Kidney (tissue), 14 donors: ENCODE data around the gene PAQR6. TPM values are rescaled to one million over a fixed set of nuclear protein-coding genes. Genes with fewer than 3 reads are reported as not detected.

Experiments
- DNase-seq, 5 donors: peaks; one replicate each; pipeline ENCODE4 v3.0.0-alpha.2; 2013 to 2020
- FAIRE-seq: peaks from 2 replicates; lab custom pipeline; 2012; peaks lifted over from hg19 to GRCh38; lab: Jason Lieb, UNC
- H3K27ac ChIP-seq, 2 donors: one replicate each; pipeline ENCODE4 v1.7.0; 2013; ENCODE audit warnings: low read depth in 2 of 2, low read length in 2 of 2, inconsistent platforms in 1 of 2
- H3K27me3 ChIP-seq: one replicate; pipeline ENCODE4 v1.7.1; 2013; ENCODE audit warnings: low read length, inconsistent platforms; ENCODE audit not compliant: control insufficient read depth, insufficient read depth
- H3K36me3 ChIP-seq, 3 donors: one replicate each; pipeline versions ENCODE4 v1.7.0 to v1.7.1; 2013; ENCODE audit warnings: low read length in 3 of 3, control low read depth in 1 of 3, inconsistent platforms in 1 of 3; ENCODE audit not compliant: insufficient read depth in 3 of 3, control insufficient read depth in 2 of 3
- H3K4me1 ChIP-seq, 3 donors: one replicate each; pipeline versions ENCODE4 v1.7.0 to v1.7.1; 2013; ENCODE audit warnings: low read length in 3 of 3, inconsistent platforms in 1 of 3, low read depth in 1 of 3; ENCODE audit not compliant: control insufficient read depth in 2 of 3, insufficient read depth in 2 of 3
- H3K4me3 ChIP-seq, 3 donors: one replicate each; pipeline versions ENCODE4 v1.7.0 to v1.8.1; 2013; ENCODE audit warnings: low read length in 3 of 3, control low read depth in 1 of 3, inconsistent platforms in 1 of 3
- H3K9ac ChIP-seq, 3 donors: one replicate each; pipeline versions ENCODE4 v1.7.0 to v1.7.1; 2013; ENCODE audit warnings: low read length in 3 of 3, control low read depth in 1 of 3, inconsistent platforms in 1 of 3
- H3K9me3 ChIP-seq, 3 donors: one replicate each; pipeline versions ENCODE4 v1.7.0 to v1.7.1; 2013; ENCODE audit warnings: low read length in 3 of 3, control low read depth in 1 of 3, inconsistent platforms in 1 of 3; ENCODE audit not compliant: control insufficient read depth in 2 of 3, insufficient read depth in 1 of 3
- CTCF ChIP-seq: IDR thresholded peaks from 3 replicates; pipeline ENCODE4 v1.5.1; 2012; ENCODE audit warnings: mild to moderate bottlenecking, moderate library complexity, borderline replicate concordance; ENCODE audit not compliant: insufficient read depth; ENCODE audit errors: extremely low read depth
- intact Hi-C: fragments of 100-400 bp; cut with DNase I; formaldehyde crosslinking; loops from one replicate; pipeline ENCODE4 v1.11.1; 2022
- polyA plus RNA-seq: library from polyadenylated mRNA; stranded (reverse); fragments of 350-450 nt; fragmentation: Illumina TruSeq; extraction: RNeasy Lipid Tissue Mini Kit (QIAGEN cat#74804); gene quantifications from one replicate; pipeline ENCODE4 v1.2.3, GENCODE V29; 2014; ENCODE audit warnings: low read depth, low replicate concordance; ENCODE audit not compliant: insufficient read depth
- total RNA-seq: library from RNA; stranded (reverse); fragmentation: NEBNext Ultra II Directional; extraction: Animal tissue kit (Norgen Biotek cat#: 25700); gene quantifications from one replicate; pipeline ENCODE4 v1.2.1, GENCODE V29; 2021
- donor health status: control.
- donor health status: control.
- donor health status: control.
- donor health status: control.
- donor health status: control.
- donor health status: DM: yes; HTN: yes; CAD: no.
- donor health status: Normal renal cell carcinoma (clear cell type).

Gene PAQR6
- total and polyA plus RNA-seq, 2 donors from 2014 or later = 2.0 to 4.2 TPM

- no peak overlapping the region for H3K27ac ChIP-seq
- DNase-seq (peak in 1 of 5 donors; percentile 52), FAIRE-seq (no peak)
- intact Hi-C loops = no loop called here
- no peaks in the 10 kb centered on the region for H3K27me3 ChIP-seq
- H3K4me3 ChIP-seq = peak overlapping the region in 1 of 3 donors; percentile 21
- peaks cover 0 to 18% (median 3%) of the 10 kb centered on the region in 3 donors for H3K36me3 ChIP-seq
- H3K4me1 ChIP-seq = peaks cover 0 to 7% (median 0%) of the 10 kb centered on the region in 3 donors
- H3K9ac ChIP-seq = no peak overlapping the region
- H3K9me3 ChIP-seq = no peaks in the 10 kb centered on the region
- TF ChIP-seq CTCF = no peak
Observed at GRCh38 chr1:156246241-156246780, 1.5 kb downstream of the PAQR6 start.

GRCh38 chr1:156245451-156246232 is 2.2 kb downstream of the PAQR6 start:
- FAIRE-seq (no peak), DNase-seq (peak; percentile 44 to 83 (median 65))
- peaks cover 0 to 7% (median 0%) of the 10 kb centered on the region in 3 donors for H3K4me1 ChIP-seq
- no peak overlapping the region for H3K27ac ChIP-seq
- intact Hi-C loops = no loop called here
- peak overlapping the region in 2 of 3 donors; percentile 6 to 21 for H3K4me3 ChIP-seq
- no peak for TF ChIP-seq CTCF
- no peaks in the 10 kb centered on the region for H3K9me3 ChIP-seq
- no peaks in the 10 kb centered on the region for H3K27me3 ChIP-seq
- no peak overlapping the region for H3K9ac ChIP-seq
- peaks cover 0 to 15% (median 0%) of the 10 kb centered on the region in 3 donors for H3K36me3 ChIP-seq

- H3K27me3 ChIP-seq = no peaks in the 10 kb centered on the region
- intact Hi-C loops = no loop called here
- H3K9ac ChIP-seq = no peak overlapping the region
- peaks cover 0 to 6% (median under 1%) of the 10 kb centered on the region in 3 donors for H3K36me3 ChIP-seq
- no peaks in the 10 kb centered on the region for H3K9me3 ChIP-seq
- DNase-seq = peak in 1 of 5 donors; percentile 55
- peaks cover 0 to 7% (median 0%) of the 10 kb centered on the region in 3 donors for H3K4me1 ChIP-seq
- TF ChIP-seq CTCF = no peak
- H3K4me3 ChIP-seq = no peak overlapping the region
- H3K27ac ChIP-seq = no peak overlapping the region
- FAIRE-seq = no peak
Observed at GRCh38 chr1:156244712-156245111, 3.1 kb downstream of the PAQR6 start.
